HG03159 (cell line): Measurements from ENCODE around the gene JSRP1.
"Not testable (repeated sequence)": the region's sequence is repeated elsewhere in the genome, so short reads cannot be mapped to it uniquely, and the experiment has no call there.

ENCODE experiments used
- ATAC-seq: cut with Tn5 transposase; IDR thresholded peaks from one replicate; pipeline ENCODE4 v1.9.1; 2021; ENCODE audit warnings: mild to moderate bottlenecking, moderate library complexity; ENCODE audit not compliant: unreplicated experiment

Gene JSRP1

GRCh38 chr19:2282062-2282861 lies 26.0 kb upstream of the JSRP1 start, which contains the start of gene PEAK3:
Gene PEAK3 (minus strand): TSS chr19:2282175. CDS start chr19:2280931, 1,244 bp downstream.
- no peak for ATAC-seq

DNA sequence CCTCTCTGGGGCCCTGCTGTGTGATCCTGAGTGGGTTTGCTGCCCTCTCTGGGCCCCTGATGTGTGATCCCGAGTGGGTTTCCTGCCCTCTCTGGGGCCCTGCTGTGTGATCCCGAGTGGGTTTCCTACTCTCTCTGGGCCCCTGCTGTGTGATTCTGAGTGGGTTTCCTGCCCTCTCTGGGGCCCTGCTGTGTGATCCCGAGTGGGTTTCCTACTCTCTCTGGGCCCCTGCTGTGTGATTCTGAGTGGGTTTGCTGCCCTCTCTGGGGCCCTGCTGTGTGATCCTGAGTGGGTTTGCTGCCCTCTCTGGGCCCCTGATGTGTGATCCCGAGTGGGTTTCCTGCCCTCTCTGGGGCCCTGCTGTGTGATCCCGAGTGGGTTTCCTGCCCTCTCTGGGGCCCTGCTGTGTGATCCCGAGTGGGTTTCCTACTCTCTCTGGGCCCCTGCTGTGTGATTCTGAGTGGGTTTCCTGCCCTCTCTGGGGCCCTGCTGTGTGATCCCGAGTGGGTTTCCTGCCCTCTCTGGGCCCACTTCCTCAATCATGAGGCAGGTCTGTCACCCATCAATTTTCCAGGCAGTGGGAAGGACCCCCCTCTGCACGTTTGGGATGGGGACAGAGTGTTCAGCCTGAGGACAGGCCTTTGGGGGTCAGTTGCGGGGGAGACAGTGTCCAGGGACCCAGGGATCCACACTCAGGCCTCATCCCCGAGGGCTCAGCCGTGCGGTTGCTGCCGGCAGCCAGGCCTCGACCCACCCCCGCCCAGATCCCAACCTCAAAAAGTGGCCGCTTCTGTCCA lies 25.2 kb upstream of the JSRP1 start:
- ATAC-seq: not testable (repeated sequence)

- ATAC-seq: no peak
Measured at GRCh38 chr19:2280633-2281264, 24.5 kb upstream of the JSRP1 start.

DNA sequence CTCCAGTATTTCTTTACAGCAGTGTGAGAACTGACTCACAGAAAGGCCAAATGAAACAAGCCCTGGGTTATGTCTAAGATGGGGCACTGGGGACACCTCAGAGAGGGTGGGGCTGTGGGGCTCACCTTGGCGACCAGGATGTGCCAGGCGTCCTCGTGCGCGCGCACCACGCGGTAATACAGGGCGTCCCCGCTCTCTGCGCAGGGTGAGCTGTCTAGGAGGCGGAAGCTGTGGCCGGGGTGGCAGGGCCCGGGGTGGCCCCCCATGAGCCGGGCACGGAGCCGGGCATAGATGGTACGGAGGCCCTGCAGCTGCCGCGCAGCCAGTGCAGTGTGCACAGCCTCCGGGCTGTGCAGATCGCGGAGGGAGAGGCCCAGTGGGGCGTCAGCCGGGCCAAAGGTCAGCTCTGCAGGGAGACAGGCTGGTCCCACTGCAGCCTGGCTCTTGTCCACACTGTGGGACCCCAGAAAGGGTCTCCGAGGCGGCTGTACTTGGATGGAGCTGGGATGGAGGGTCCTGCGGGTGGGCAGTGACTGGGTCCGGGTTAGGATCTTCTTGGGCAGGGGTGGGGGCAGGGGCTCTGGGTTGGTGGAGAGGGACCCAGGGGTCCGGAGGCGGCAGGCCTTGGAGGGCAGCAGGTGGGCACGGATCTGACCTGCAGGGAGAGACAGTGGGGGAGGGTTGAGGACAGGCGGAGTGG lies 22.4 kb upstream of the JSRP1 start:
- ATAC-seq: no peak

DNA sequence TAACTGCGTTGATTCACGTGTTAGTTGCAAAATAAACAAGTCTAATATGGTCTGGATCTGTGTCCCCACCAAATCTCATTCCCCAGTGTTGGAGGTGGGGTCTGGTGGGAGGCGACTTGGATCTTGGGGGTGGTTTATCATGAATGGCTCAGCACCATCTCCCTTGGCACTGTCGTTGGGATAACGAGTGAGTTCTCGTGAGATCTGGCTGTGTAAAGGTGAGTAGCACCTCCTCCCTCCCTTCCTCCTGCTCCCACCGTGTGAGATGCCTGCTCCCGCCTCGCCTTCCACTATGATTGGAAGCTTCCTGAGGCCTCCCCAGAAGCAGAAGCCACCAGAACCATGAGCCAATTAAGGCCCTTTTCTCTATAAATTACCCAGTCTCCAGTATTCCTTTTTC lies 20.9 kb upstream of the JSRP1 start:
- no peak for ATAC-seq

GRCh38 chr19:2276429-2276986 lies 20.3 kb upstream of the JSRP1 start:
- ATAC-seq: no peak

DNA sequence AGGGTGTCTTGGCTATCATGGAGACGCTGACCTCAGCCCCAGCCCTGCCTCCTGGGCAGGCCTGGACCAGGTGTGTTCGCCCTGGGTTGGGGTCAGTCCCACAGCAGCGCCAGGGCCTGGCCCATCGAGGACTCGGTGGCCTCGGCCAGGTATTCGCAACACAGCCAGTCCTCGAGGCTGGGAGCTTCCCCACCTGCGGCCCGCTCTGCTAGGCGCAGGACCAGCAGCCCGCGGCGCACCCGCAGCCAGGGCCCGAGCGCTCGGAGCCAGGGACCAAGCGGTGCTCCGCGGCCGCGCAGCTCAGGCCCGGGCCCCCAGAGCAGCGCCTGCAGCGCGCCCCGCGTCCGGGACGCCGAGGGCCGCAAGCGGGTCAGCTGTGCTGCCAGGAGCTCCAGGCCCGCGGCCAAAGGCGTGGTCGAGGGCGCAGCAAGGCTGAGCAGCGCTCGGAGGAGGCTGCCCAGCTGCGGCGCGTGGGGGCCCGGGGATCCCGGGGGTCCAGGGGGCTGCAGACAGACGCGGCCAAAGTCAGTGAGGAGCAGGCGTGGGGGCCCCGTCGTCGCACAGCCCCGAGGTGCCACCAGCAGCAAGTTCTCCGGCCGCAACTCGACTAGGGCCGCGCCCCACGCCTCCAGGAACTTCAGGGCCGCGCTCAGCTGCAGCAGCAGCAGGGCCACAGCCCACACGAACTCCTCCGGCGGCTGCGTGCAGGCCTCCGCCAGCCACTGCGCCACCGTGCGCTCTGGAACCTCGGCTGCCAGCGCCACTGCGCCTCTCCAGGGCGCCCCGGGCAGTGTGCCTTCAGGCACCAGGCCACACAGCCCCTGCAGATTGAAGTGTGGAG lies 19.6 kb upstream of the JSRP1 start:
- no peak for ATAC-seq

DNA sequence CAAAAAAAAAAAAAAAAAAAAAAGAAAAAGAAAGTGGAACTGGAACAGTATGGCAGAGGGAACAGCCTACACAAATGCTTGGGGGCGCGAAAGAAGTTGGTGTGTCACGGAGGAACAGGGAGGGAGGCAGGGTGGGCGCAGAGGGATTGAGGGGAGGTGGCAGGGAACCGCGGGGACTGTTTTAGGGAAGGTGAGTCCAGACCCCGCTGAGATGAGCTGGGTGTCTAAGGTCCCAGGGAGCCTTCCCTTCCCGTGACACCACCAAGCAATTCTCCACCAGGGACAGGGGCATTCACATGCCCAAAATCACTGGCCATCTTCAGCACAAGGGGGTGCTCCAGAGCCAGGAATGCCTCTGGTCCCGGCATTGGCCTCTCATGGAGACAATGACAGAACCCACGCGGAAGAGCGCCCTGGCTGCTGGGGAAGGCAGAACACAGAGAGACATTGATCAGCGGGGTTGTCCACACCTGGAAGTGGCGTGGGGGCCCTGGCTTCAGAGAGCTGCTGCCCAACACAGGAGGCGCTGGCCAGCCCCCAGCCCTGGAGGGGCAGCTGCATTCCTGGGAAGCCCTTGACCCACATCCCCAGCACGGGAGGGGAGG lies 18.8 kb upstream of the JSRP1 start:
- no peak for ATAC-seq

DNA sequence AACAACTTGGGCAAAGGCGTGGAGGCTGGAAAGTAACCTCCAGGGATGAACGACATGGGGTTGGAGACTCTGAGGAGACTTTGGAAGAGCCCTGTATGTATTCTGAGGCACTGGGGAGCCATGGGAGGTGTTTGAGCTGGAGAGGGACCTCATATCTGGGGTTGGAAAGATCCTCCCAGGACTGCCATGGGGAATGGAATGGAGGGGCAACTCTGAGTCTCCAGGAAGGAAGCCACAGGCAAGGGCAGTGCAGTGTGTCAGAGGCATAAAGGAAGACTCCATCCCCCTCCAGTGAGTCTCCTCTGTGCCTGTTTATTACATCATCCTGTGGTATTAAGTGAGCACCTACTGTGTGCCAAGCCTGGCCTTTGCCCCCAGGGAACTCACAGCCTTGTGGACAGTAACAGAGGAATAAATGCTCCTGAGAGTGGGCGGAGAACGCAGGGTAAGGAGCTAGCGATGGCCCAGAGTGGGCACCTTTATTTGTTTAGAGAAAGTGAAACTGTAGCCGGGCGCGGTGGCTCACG lies 18.0 kb upstream of the JSRP1 start:
- no peak for ATAC-seq

DNA sequence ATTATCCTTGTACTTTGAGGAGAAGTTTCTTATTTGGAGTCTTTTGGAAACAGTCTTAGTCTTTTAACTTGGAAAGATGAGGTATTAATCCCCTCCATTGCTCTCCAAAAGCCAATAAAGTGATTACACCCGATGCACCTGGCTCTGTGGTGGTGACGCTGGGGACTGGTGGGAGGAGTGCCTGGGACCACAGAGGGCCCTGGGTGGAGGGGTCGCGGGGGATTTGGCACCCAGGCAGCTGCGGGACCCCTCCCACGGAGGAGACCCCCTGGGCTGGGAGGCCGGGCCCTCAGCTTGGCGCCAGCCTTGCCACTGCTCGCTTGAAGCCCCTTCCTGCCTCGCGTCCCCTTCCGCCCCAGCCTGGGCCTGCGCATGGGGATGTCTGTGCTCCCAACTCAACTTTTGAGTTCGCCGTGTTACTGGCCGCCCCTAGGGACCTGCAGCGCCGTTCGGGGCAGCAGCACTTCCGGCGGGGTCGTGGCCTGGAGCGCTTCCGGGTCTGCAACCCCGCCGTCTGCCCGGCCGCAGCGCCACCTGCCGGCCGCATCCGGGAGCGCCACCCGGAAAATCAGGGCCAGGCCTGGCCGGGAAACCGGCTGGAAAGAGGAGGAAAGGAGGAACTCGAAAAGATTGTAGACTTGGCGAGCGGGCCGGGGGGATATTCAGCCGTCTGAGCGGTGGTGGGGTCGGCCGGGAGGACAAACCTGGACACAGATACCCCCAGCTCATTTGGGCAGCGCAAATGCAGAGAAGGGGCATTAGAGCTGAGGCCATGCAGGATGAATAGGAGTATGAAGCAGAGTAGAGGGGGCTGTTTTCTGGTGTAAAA lies 17.4 kb upstream of the JSRP1 start:
- peak; percentile 31 for ATAC-seq

DNA sequence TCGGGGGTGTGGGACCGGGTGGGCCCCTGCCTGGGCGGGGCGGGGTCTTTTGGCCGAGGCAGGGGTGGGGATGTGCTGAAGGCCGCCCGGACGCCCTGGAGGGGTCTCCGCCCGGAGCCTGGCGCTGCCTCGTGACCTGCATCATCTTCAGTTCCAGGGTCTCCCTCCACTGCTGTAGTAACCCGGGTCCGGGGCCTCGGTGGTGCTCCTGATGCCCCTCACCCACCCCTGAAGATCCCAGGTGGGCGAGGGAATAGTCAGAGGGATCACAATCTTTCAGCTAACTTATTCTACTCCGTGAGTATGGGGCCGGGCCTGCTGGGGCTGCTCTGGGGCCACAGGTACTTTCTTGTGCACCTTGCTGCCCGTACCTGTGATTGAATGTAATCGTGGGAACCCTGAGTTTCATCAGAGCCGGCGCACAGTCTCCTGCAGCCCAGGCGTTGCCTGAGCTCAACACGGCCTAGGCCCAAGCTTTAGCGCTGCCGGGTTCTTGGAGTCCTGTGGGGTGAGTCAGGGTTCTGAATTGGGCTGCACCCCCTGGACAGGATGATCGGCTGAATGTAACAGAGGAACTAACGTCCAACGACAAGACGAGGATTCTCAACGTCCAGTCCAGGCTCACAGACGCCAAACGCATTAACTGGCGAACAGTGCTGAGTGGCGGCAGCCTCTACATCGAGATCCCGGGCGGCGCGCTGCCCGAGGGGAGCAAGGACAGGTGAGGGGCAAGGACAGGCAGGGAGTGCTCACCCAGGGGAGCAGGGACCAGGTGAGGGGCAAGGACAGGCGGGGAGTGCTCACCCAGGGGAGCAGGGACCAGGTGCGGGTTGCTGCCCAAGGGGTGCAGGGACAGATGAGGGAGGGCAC lies 15.3 kb upstream of the JSRP1 start:
- no peak for ATAC-seq

DNA sequence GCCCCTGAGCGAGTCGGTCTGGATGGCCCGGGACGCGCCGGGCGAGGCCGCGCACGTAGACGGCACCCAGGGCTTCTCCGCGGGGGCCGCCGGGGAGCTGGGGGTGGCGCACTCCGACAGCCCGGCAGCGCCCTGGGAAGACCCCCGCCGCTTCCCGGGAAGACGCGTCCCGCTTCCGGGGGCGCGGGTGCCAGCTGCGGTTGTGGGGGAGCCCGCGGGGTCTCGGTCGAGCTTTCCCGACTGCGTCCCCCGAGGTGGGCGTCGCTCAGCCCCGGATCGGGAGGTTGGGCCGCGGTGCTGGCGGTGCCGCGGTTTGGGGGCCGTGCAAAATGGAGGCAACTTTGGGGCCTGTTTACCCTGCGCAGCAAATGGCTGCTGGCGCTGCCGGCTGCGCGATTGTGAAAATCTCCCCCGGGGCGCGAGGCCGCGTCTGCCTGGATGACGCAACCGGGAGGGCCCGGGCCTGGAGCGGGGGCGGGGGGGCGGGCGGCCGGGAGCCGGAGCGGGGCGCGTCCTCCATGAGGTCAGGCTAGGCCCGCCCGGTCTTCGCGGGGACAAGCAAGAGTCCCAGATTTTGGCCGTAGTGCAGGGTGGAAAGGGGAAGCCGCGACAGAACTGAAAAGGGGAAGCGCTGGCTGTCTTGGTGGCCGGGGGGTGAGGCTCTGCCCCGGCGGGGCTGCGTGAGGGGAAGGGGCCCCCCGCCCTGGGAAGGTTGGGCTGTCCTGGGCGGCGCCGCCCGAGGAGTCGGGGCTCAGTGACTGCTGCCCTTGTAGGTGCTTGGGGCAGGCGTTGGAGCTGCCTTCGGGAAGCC lies 14.4 kb upstream of the JSRP1 start:
- no peak for ATAC-seq

- ATAC-seq: no peak
Measured at GRCh38 chr19:2270157-2270422, 13.9 kb upstream of the JSRP1 start.

DNA sequence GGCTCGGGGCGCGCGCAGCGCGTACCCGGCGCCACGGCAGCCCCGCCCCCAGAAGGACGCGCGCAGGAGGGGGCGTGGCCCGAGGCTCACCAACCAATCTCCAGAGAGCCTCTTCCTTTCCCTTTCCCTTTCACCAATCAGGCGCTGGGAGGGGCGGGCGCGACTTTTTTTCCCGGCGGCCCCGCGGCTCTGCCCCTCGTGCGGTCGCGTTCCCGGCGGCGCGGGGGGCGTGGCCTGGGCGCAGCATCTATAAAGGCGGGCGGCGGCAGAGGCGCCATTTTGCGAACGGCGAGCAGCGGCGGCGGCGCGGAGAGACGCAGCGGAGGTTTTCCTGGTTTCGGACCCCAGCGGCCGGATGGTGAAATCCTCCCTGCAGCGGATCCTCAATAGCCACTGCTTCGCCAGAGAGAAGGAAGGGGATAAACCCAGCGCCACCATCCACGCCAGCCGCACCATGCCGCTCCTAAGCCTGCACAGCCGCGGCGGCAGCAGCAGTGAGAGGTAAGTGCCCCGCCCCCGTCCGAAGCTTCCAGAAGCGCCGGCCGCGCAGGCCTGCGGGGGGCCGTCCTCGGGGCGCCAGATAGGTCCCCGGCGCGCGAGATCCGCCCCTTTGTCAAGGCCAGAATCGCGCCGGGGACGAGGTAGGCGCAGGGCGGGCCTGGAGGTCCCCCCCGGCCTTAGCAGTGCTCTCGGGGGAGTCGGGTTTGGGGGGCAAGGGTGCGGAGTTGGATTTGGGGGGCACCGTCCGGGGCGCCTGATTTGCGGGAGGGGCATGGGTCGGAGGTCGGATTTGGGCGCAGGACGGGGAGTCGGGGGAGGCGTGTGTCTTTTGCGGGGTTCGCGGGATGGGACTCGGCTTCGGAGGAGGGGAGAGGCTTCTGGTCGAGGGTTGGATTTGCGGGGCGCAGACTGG lies 13.3 kb upstream of the JSRP1 start:
- peak; percentile 56 for ATAC-seq

DNA sequence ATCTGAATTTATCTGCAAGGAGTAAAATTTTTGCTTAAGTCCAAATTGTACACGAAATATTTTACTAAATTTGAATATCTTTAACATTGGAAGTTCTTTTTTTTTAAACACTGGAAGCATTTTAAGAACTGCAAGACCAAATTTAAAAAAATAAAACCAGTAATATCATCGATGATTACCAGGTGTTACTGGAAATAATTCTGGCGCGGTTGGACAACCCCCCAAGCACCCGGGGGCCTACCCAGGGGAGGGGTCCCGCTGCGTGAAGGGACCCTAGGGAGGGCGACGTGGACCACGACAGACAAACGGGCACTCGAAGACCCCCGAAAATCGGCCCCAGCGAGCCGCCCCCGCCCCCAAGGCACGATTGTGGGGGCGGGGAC lies 12.6 kb upstream of the JSRP1 start:
- ATAC-seq: no peak

DNA sequence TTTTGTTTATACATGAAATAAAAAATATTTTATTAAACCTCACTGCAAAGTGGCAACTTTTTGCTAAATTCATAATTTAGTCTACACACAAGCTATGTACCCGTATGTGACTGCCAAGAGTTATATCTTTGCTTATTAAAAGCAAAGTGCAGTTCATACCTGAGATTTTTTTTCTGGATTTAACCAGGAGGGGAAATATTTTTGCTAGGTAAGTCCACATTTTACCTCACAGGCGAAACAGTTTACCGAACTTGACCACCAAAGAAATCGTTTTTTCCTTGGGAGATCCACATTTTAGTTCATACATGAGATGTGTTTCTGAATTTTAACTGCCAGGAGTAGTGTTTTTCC lies 12.2 kb upstream of the JSRP1 start:
- no peak for ATAC-seq
